GM12891 (cell line): ENCODE measurements around the gene MFSD11.
"Not testable (repeated sequence)": the region's sequence is repeated elsewhere in the genome, so short reads cannot be mapped to it uniquely, and the experiment has no call there.

Source experiments
- DNase-seq: peaks from one replicate; pipeline ENCODE4 v3.0.0; 2011; ENCODE audit warnings: low spot score; ENCODE audit not compliant: insufficient read length
- FAIRE-seq: peaks from 2 replicates; lab custom pipeline; 2011; peaks lifted over from hg19 to GRCh38; lab: Jason Lieb, UNC
- PAX5 ChIP-seq: IDR thresholded peaks from 2 replicates; pipeline ENCODE4 v1.6.1; 2011; ENCODE audit warnings: low read length, moderate library complexity, mild to moderate bottlenecking; ENCODE audit not compliant: insufficient read depth, severe bottlenecking
- POLR2A ChIP-seq: IDR thresholded peaks from 2 replicates; pipeline ENCODE4 v1.6.1; 2011; ENCODE audit warnings: low read depth, low read length, control low read depth
- POLR2AphosphoS5 ChIP-seq: IDR thresholded peaks from 2 replicates; pipeline ENCODE4 v1.6.1; 2011; ENCODE audit warnings: low read depth, low read length, control low read depth
- POU2F2 ChIP-seq: IDR thresholded peaks from 2 replicates; pipeline ENCODE4 v1.6.1; 2011; ENCODE audit warnings: low read depth, mild to moderate bottlenecking, control low read depth, low read length, moderate library complexity
- SPI1 ChIP-seq: IDR thresholded peaks from 2 replicates; pipeline ENCODE4 v1.6.1; 2011; ENCODE audit warnings: low read depth, low read length, control low read depth
- TAF1 ChIP-seq: IDR thresholded peaks from 2 replicates; pipeline ENCODE4 v1.6.1; 2011; ENCODE audit warnings: low read depth, low read length, control low read depth

MFSD11 gene

GRCh38 chr17:76707985-76708807 lies 29.7 kb upstream of the MFSD11 start:
- DNase-seq (no peak), FAIRE-seq (no peak)
- TF ChIP-seq SPI1 (no peak), TAF1 (no peak), POU2F2 (no peak), POLR2AphosphoS5 (no peak)

- TF ChIP-seq PAX5 (no peak), POU2F2 (no peak), SPI1 (no peak), POLR2AphosphoS5 (no peak), TAF1 (no peak), POLR2A (no peak)
- DNase-seq (no peak), FAIRE-seq (no peak)
Measured at GRCh38 chr17:76709077-76709950, 28.6 kb upstream of the MFSD11 start.

GRCh38 chr17:76709951-76710862 lies 27.7 kb upstream of the MFSD11 start:
- not testable (repeated sequence) for DNase-seq, FAIRE-seq

- peak; percentile 58 for DNase-seq
- no peak for FAIRE-seq
- TF ChIP-seq POLR2AphosphoS5 (no peak), PAX5 (no peak), POU2F2 (no peak), POLR2A (no peak), SPI1 (no peak), TAF1 (no peak)
Measured at GRCh38 chr17:76710863-76711611, 26.9 kb upstream of the MFSD11 start, which contains the start of gene MXRA7. Gene MXRA7, minus strand, starts transcription at chr17:76710965. Its CDS starts 19 bp downstream, at chr17:76710946.

- not testable (repeated sequence) for FAIRE-seq
Measured at GRCh38 chr17:76712321-76712720, 25.6 kb upstream of the MFSD11 start.

GRCh38 chr17:76713765-76714164 lies 24.2 kb upstream of the MFSD11 start:
- DNase-seq (no peak), FAIRE-seq (no peak)
- TF ChIP-seq POU2F2 (no peak), TAF1 (no peak), SPI1 (no peak), PAX5 (no peak), POLR2AphosphoS5 (no peak), POLR2A (no peak)

More at GRCh38 chr17:76712321-76712720, 25.6 kb upstream of the MFSD11 start:
- not testable (repeated sequence) for DNase-seq

GRCh38 chr17:76714336-76714735 lies 23.6 kb upstream of the MFSD11 start:
- FAIRE-seq (no peak), DNase-seq (no peak)
- TF ChIP-seq PAX5 (no peak), POU2F2 (no peak), POLR2A (no peak), TAF1 (no peak), POLR2AphosphoS5 (no peak), SPI1 (no peak)

GRCh38 chr17:76714822-76715495 lies 23.0 kb upstream of the MFSD11 start:
- DNase-seq: no peak
- FAIRE-seq: no peak

More at GRCh38 chr17:76714822-76715495, 23.0 kb upstream of the MFSD11 start:
- TF ChIP-seq PAX5 (no peak), TAF1 (no peak), POLR2AphosphoS5 (no peak), POLR2A (no peak), SPI1 (no peak), POU2F2 (no peak)
